Measurements from ENCODE around the gene USP25. TPM values are rescaled to one million over a fixed set of nuclear protein-coding genes. Genes with fewer than 3 reads are reported as not detected.

USP25 gene
- total and polyA plus RNA-seq, 2 experiments from 2014 or later = 11.8 to 49.2 TPM

DNA sequence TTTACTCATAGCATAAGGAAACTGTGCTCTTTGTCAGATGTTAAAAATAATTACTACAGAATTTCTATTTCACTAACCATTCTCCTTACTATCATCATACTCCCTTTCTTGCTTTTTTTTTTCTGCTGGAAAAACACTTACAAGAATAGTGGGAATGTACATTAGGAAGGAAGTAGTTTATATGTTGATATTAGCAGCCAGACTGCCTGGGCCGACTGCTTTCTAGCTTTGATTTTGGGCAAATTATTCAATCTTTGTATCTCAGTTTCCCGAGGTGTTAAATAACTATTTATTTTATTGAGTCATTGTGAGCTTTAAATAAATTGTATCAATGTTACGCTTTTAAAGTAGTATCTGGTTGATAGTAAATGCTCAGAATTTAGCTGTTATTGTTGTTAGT lies 122.4 kb downstream of the USP25 start (continued):
- TF ChIP-seq REST (IDR thresholded peaks at IDR 0.05; ENCODE audit: unreplicated experiment) (no peak), POLR2AphosphoS5 (IDR thresholded peaks at IDR 0.05; ENCODE audit: low read depth) (no peak), NANOG (IDR thresholded peaks at IDR 0.05; ENCODE audit: borderline replicate concordance) (no peak)

DNA sequence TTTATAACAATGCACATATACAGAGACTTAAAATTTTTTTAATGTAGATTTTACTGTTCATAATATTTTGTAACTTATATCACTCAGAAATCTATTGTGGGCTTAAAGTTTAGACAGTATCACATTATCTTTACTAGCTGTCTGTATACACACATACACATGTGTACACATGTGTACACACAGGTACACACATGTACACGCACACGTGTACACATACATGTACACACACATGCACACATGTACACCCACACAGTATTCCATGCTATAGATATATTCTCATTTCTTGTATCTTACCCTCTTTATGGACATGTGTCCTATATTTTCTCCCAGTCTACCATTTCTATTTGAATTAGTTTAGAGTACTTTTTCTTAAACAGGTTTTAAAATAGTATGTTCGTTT lies 123.3 kb downstream of the USP25 start:
- H3K79me2 ChIP-seq (replicated peaks; ENCODE audit: insufficient read depth) = no peaks in the 10 kb centered on the region
- H3K4me2 ChIP-seq = no peak overlapping the region
- Mint-ChIP-seq H3K4me3 (no peak overlapping the region), H3K27ac (no peak overlapping the region), H3K9me3 (no peaks in the 10 kb centered on the region), H3K4me1 (0 out of 3 replicates have a peak, but pooled peaks cover 2% of the 10 kb centered on the region), H3K27me3 (ENCODE audit: insufficient read depth, low read depth, poor library complexity) (no peaks in the 10 kb centered on the region), H3K36me3 (ENCODE audit: low read depth) (peaks cover 14% of the 10 kb centered on the region; the same call in 2 of the 3 replicates)
- H4K20me1 ChIP-seq (replicated peaks; ENCODE audit: insufficient read depth) = no peaks in the 10 kb centered on the region
- H3K4me1 ChIP-seq (ENCODE audit: insufficient read depth) = no peaks in the 10 kb centered on the region
- no peaks in the 10 kb centered on the region for H3K27me3 ChIP-seq (ENCODE audit: insufficient read depth)
- no peaks in the 10 kb centered on the region for H3K9me2 ChIP-seq (ENCODE audit: insufficient read depth)
- ATAC-seq (no peak), DNase-seq (ENCODE audit: low spot score) (no peak)
- no peak overlapping the region for H3K4me3 ChIP-seq
- H2AFZ ChIP-seq = no peak overlapping the region
- no peaks in the 10 kb centered on the region for H3F3A ChIP-seq (replicated peaks; ENCODE audit: low read depth)
- no peaks in the 10 kb centered on the region for H3K36me3 ChIP-seq (ENCODE audit: insufficient read depth)
- H3K27ac ChIP-seq (ENCODE audit: low read depth) = no peak overlapping the region
- TF ChIP-seq REST (IDR thresholded peaks at IDR 0.05; ENCODE audit: unreplicated experiment) (no peak), EZH2phosphoT487 (IDR thresholded peaks at IDR 0.05; ENCODE audit: unreplicated experiment) (no peak), POLR2AphosphoS5 (IDR thresholded peaks at IDR 0.05; ENCODE audit: low read depth) (no peak), STAT1 (IDR thresholded peaks at IDR 0.05; ENCODE audit: unreplicated experiment) (no peak), JUNB (IDR thresholded peaks at IDR 0.05; ENCODE audit: unreplicated experiment) (no peak), ETS1 (IDR thresholded peaks at IDR 0.05) (no peak), NANOG (IDR thresholded peaks at IDR 0.05; ENCODE audit: borderline replicate concordance) (no peak), ZNF331 (CRISPR knock-in tag; IDR thresholded peaks at IDR 0.05; ENCODE audit: low read depth) (no peak), EZH2 (IDR thresholded peaks at IDR 0.05; ENCODE audit: low read depth, unreplicated experiment) (no peak), CREB1 (CRISPR knock-in tag; IDR thresholded peaks at IDR 0.05; ENCODE audit: low read depth) (no peak), ZNF114 (CRISPR knock-in tag; IDR thresholded peaks at IDR 0.05) (no peak)
- TF ChIP-seq, protein P1, sequence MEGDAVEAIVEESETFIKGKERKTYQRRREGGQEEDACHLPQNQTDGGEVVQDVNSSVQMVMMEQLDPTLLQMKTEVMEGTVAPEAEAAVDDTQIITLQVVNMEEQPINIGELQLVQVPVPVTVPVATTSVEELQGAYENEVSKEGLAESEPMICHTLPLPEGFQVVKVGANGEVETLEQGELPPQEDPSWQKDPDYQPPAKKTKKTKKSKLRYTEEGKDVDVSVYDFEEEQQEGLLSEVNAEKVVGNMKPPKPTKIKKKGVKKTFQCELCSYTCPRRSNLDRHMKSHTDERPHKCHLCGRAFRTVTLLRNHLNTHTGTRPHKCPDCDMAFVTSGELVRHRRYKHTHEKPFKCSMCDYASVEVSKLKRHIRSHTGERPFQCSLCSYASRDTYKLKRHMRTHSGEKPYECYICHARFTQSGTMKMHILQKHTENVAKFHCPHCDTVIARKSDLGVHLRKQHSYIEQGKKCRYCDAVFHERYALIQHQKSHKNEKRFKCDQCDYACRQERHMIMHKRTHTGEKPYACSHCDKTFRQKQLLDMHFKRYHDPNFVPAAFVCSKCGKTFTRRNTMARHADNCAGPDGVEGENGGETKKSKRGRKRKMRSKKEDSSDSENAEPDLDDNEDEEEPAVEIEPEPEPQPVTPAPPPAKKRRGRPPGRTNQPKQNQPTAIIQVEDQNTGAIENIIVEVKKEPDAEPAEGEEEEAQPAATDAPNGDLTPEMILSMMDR (conservative IDR thresholded peaks at IDR 0.05; ENCODE audit: low read depth in 2 of 2) = no peak

Data from GM23338 (cell line).